ENCODE data around the gene NELL1. TPM values are rescaled to one million over a fixed set of nuclear protein-coding genes. Genes with fewer than 3 reads are reported as not detected.

NELL1 gene
- total and polyA plus RNA-seq, 8 donors = 0.24 to 1.8 (median 0.71) TPM; not detected in 2

GRCh38 chr11:21068886-21069285 is 399.5 kb downstream of the NELL1 start:
- TF ChIP-seq CTCF (IDR thresholded peaks at IDR 0.05) = no peak
- intact Hi-C loops (cut with DNase I) = no loop called here
- H3K9me3 ChIP-seq = no peaks in the 10 kb centered on the region
- H3K36me3 ChIP-seq = no peaks in the 10 kb centered on the region
- H3K4me1 ChIP-seq = no peaks in the 10 kb centered on the region
- no peaks in the 10 kb centered on the region for H3K27me3 ChIP-seq
- H3K4me3 ChIP-seq = no peak overlapping the region
- DNase-seq (no peak), ATAC-seq (no peak)
- H3K27ac ChIP-seq = no peak overlapping the region

GRCh38 chr11:21069909-21070308 is 400.5 kb downstream of the NELL1 start:
- H3K27me3 ChIP-seq = no peaks in the 10 kb centered on the region
- no peaks in the 10 kb centered on the region for H3K36me3 ChIP-seq
- H3K4me1 ChIP-seq = no peaks in the 10 kb centered on the region
- no peak overlapping the region for H3K27ac ChIP-seq
- ATAC-seq (no peak), DNase-seq (no peak)
- intact Hi-C loops (cut with DNase I) = no loop called here
- no peak overlapping the region for H3K4me3 ChIP-seq
- no peaks in the 10 kb centered on the region for H3K9me3 ChIP-seq
- no peak for TF ChIP-seq CTCF (IDR thresholded peaks at IDR 0.05)

DNA sequence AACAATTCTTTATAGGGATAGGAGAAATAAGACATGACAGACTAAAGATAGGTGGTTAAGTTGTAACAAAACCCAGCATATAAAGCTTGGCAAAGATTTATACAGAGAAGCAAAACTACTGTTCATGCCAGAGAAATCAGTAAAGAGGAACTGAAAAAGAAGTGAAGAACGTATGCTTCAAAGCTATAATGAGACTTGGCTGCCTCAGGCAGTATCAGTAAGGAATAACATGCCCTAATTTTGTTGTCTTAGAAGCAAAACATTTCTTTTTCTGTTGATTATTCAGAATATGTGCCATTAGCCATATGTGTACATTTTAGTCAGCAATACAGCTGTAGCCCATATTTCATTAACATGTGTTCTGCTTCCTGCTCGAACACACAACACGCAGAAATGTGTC is 403.2 kb downstream of the NELL1 start:
- Histone ChIP-seq H3K9me3 (no peaks in the 10 kb centered on the region), H3K27me3 (no peaks in the 10 kb centered on the region), H3K27ac (no peak overlapping the region), H3K4me1 (no peaks in the 10 kb centered on the region), H3K36me3 (no peaks in the 10 kb centered on the region), H3K4me3 (no peak overlapping the region)
- DNase-seq = no peak
- intact Hi-C loops (cut with DNase I) = no loop called here
- no peak for ATAC-seq
- TF ChIP-seq CTCF (IDR thresholded peaks at IDR 0.05) = no peak

GRCh38 chr11:21082853-21083252 is 413.5 kb downstream of the NELL1 start:
- DNase-seq (no peak), ATAC-seq (no peak)
- H3K9me3 ChIP-seq = no peaks in the 10 kb centered on the region
- no peaks in the 10 kb centered on the region for H3K27me3 ChIP-seq
- H3K4me1 ChIP-seq = no peaks in the 10 kb centered on the region
- no peak overlapping the region for H3K4me3 ChIP-seq
- intact Hi-C loops (cut with DNase I) = no loop called here
- H3K27ac ChIP-seq = no peak overlapping the region
- TF ChIP-seq CTCF (IDR thresholded peaks at IDR 0.05) = no peak
- no peaks in the 10 kb centered on the region for H3K36me3 ChIP-seq

GRCh38 chr11:21088930-21089329 is 419.5 kb downstream of the NELL1 start:
- Histone ChIP-seq H3K27ac (no peak overlapping the region), H3K4me1 (no peaks in the 10 kb centered on the region), H3K36me3 (no peaks in the 10 kb centered on the region), H3K9me3 (peaks cover 0 to 4% of the 10 kb centered on the region in 2 donors), H3K4me3 (no peak overlapping the region), H3K27me3 (no peaks in the 10 kb centered on the region)
- intact Hi-C loops (cut with DNase I) = no loop called here
- TF ChIP-seq CTCF (IDR thresholded peaks at IDR 0.05) = no peak
- DNase-seq (no peak), ATAC-seq (no peak)
